IMR-90 (cell line): ENCODE data around the gene AMPD2. TPM values are rescaled to one million over a fixed set of nuclear protein-coding genes. Genes with fewer than 3 reads are reported as not detected.

Source experiments
- ATAC-seq: fragments of 200-7000 bp; cut with Tn5 transposase; 2 replicates; pipeline ENCODE4 v1.9.1; 2020; ENCODE audit warnings: low read depth, mild to moderate bottlenecking, moderate library complexity
- BruUV-seq: library from RNA; stranded (reverse); fragments of 400-500 nt; replicated peaks from 2 replicates; lab custom pipeline; 2021; lab: Mats Ljungman, UMichigan
- CTCF ChIA-PET: fragments of 300-600 bp; formaldehyde crosslinking; extraction: SDS; loops from one replicate; lab custom pipeline; 2021; ENCODE audit warnings: antibody characterized with exemption; lab: Yijun Ruan, JAX
- POLR2A ChIA-PET: fragments of 300-600 bp; sonication (Branson Sonifier 250); formaldehyde crosslinking; loops from one replicate; lab custom pipeline; 2022; ENCODE audit warnings: antibody characterized with exemption; ENCODE audit not compliant: unreplicated experiment; lab: Charles Lee
- DNase-seq: peaks from one replicate; pipeline ENCODE4 v3.0.0; 2013
- H2AFZ ChIP-seq: replicated peaks from 2 replicates; pipeline ENCODE3; 2013; ENCODE audit warnings: low read length, mild to moderate bottlenecking; ENCODE audit not compliant: poor library complexity
- H2AK5ac ChIP-seq: 2 replicates; pipeline ENCODE4 v1.6.1; 2013; ENCODE audit warnings: low read depth, low read length, inconsistent platforms
- H2AK9ac ChIP-seq: replicated peaks from 2 replicates; pipeline ENCODE3; 2013; ENCODE audit warnings: mild to moderate bottlenecking, low read depth, low read length, moderate library complexity; ENCODE audit not compliant: poor library complexity
- H2BK120ac ChIP-seq: 2 replicates; pipeline ENCODE4 v1.6.1; 2013; ENCODE audit warnings: low read depth, low read length, inconsistent platforms
- H2BK15ac ChIP-seq: 3 replicates; pipeline ENCODE4 v1.6.1; 2013; ENCODE audit warnings: low read depth, low read length, inconsistent platforms
- H2BK20ac ChIP-seq: 2 replicates; pipeline ENCODE4 v1.6.1; 2013; ENCODE audit warnings: low read depth, mild to moderate bottlenecking, inconsistent platforms, low read length, moderate library complexity
- H2BK5ac ChIP-seq: 2 replicates; pipeline ENCODE4 v1.6.1; 2013; ENCODE audit warnings: mild to moderate bottlenecking, low read depth, low read length, inconsistent platforms; ENCODE audit not compliant: poor library complexity, severe bottlenecking
- H3K14ac ChIP-seq: replicated peaks from 2 replicates; pipeline ENCODE4 v1.6.1; 2013; ENCODE audit warnings: low read depth, low read length, inconsistent platforms
- H3K18ac ChIP-seq: 2 replicates; pipeline ENCODE4 v1.6.1; 2013; ENCODE audit warnings: low read depth, low read length, control low read depth
- H3K23ac ChIP-seq: 2 replicates; pipeline ENCODE4 v1.6.1; 2013; ENCODE audit warnings: low read depth, low read length, inconsistent platforms
- H3K27ac ChIP-seq: 2 replicates; pipeline ENCODE4 v1.5.1; 2013; ENCODE audit warnings: mild to moderate bottlenecking, control low read depth, low read length; ENCODE audit not compliant: insufficient read depth
- H3K27me3 ChIP-seq: 2 replicates; pipeline ENCODE4 v1.6.1; 2013; ENCODE audit warnings: low read length; ENCODE audit not compliant: control insufficient read depth, insufficient read depth
- H3K36me3 ChIP-seq: 2 replicates; pipeline ENCODE4 v1.6.1; 2013; ENCODE audit warnings: low read length, mixed read lengths; ENCODE audit not compliant: control insufficient read depth, insufficient read depth
- H3K4ac ChIP-seq: 2 replicates; pipeline ENCODE4 v1.6.1; 2013; ENCODE audit warnings: low read depth, low read length, inconsistent platforms
- H3K4me1 ChIP-seq: 2 replicates; pipeline ENCODE4 v1.6.1; 2013; ENCODE audit warnings: low read length, mixed read lengths; ENCODE audit not compliant: control insufficient read depth, insufficient read depth
- H3K4me2 ChIP-seq: 2 replicates; pipeline ENCODE4 v1.6.1; 2013; ENCODE audit warnings: low read depth, mild to moderate bottlenecking, control low read depth, low read length, moderate library complexity
- H3K4me3 ChIP-seq: 2 replicates; pipeline ENCODE4 v1.5.1; 2013; ENCODE audit warnings: low read depth, mild to moderate bottlenecking, control low read depth, low read length, moderate library complexity; ENCODE audit not compliant: insufficient read depth
- H3K56ac ChIP-seq: 2 replicates; pipeline ENCODE4 v1.6.1; 2013; ENCODE audit warnings: low read length, inconsistent platforms; ENCODE audit not compliant: insufficient read depth; ENCODE audit errors: extremely low read depth
- H3K79me1 ChIP-seq, 2 experiments: 2 replicates each; pipeline ENCODE4 v1.6.1; 2013; ENCODE audit warnings: low read length in 2 of 2, inconsistent platforms in 1 of 2, low read depth in 1 of 2
- H3K9ac ChIP-seq: 2 replicates; pipeline ENCODE4 v1.6.1; 2013; ENCODE audit warnings: low read depth, low read length, control low read depth
- H3K9me1 ChIP-seq: 2 replicates; pipeline ENCODE4 v1.6.1; 2013; ENCODE audit warnings: low read length, inconsistent platforms; ENCODE audit not compliant: insufficient read depth
- H3K9me3 ChIP-seq: 2 replicates; pipeline ENCODE4 v1.6.1; 2013; ENCODE audit warnings: low read length; ENCODE audit not compliant: control insufficient read depth, insufficient read depth
- H4K20me1 ChIP-seq: 2 replicates; pipeline ENCODE4 v1.6.1; 2013; ENCODE audit warnings: low read length, inconsistent platforms; ENCODE audit not compliant: insufficient read depth
- H4K5ac ChIP-seq: 2 replicates; pipeline ENCODE4 v1.6.1; 2013; ENCODE audit warnings: mild to moderate bottlenecking, low read depth, low read length, control low read depth
- H4K8ac ChIP-seq, 2 experiments: 2 replicates each; pipeline ENCODE4 v1.6.1; 2013; ENCODE audit warnings: low read depth in 2 of 2, low read length in 2 of 2, control low read depth in 1 of 2, inconsistent platforms in 1 of 2
- H4K91ac ChIP-seq: 2 replicates; pipeline ENCODE4 v1.6.1; 2013; ENCODE audit warnings: low read depth, low read length, inconsistent platforms; ENCODE audit not compliant: insufficient read depth
- BHLHE40 ChIP-seq: fragments of 150-350 bp; IDR thresholded peaks from 2 replicates; pipeline ENCODE4 v1.6.1; 2016; ENCODE audit warnings: mild to moderate bottlenecking, low read depth, low read length
- CEBPB ChIP-seq: IDR thresholded peaks from 2 replicates; pipeline ENCODE4 v1.6.1; 2012; ENCODE audit warnings: low read depth, low read length, improper control_type of control experiment
- CHD1 ChIP-seq: IDR thresholded peaks from 2 replicates; pipeline ENCODE4 v1.6.1; 2012; ENCODE audit warnings: low read depth, low read length, improper control_type of control experiment
- FOS ChIP-seq: fragments of 150-350 bp; IDR thresholded peaks from 2 replicates; pipeline ENCODE4 v1.6.1; 2016; ENCODE audit warnings: low read depth, low read length
- MAFK ChIP-seq: IDR thresholded peaks from 2 replicates; pipeline ENCODE4 v1.6.1; 2012; ENCODE audit warnings: low read depth, low read length, improper control_type of control experiment
- MAZ ChIP-seq: IDR thresholded peaks from 2 replicates; pipeline ENCODE4 v1.6.1; 2012; ENCODE audit warnings: low read depth, mild to moderate bottlenecking, low read length, improper control_type of control experiment, moderate library complexity, borderline replicate concordance
- MXI1 ChIP-seq: IDR thresholded peaks from 2 replicates; pipeline ENCODE4 v1.6.1; 2012; ENCODE audit warnings: low read depth, mild to moderate bottlenecking, low read length, moderate library complexity, borderline replicate concordance
- NFE2L2 ChIP-seq: fragments of 150-350 bp; IDR thresholded peaks from 2 replicates; pipeline ENCODE4 v1.6.1; 2016; ENCODE audit warnings: low read depth, mild to moderate bottlenecking, low read length
- POLR2A ChIP-seq: IDR thresholded peaks from 2 replicates; pipeline ENCODE4 v1.6.1; 2012; ENCODE audit warnings: mild to moderate bottlenecking, low read depth, low read length
- RAD21 ChIP-seq: IDR thresholded peaks from 2 replicates; pipeline ENCODE4 v1.6.1; 2012; ENCODE audit warnings: low read length, improper control_type of control experiment
- RCOR1 ChIP-seq: IDR thresholded peaks from 2 replicates; pipeline ENCODE4 v1.6.1; 2012; ENCODE audit warnings: mild to moderate bottlenecking, low read length, improper control_type of control experiment; ENCODE audit not compliant: insufficient replicate concordance
- RFX5 ChIP-seq: IDR thresholded peaks from 2 replicates; pipeline ENCODE4 v1.8.0; 2012; ENCODE audit warnings: low read depth, mild to moderate bottlenecking, low read length, moderate library complexity
- SMC3 ChIP-seq: fragments of 150-350 bp; IDR thresholded peaks from 2 replicates; pipeline ENCODE4 v1.6.1; 2016; ENCODE audit warnings: low read depth, mild to moderate bottlenecking, antibody characterized with exemption, low read length, moderate library complexity
- whole genome bisulfite sequencing, 2 experiments: methylation state at CpG; one replicate each; pipeline versions ENCODE4 v1.1.5 to v1.1.7; 2013; ENCODE audit warnings: missing lambda C conversion rate in 2 of 2; ENCODE audit not compliant: insufficient read length in 1 of 2; ENCODE audit errors: extremely low coverage in 2 of 2; 5-methylcytosine and 5-hydroxymethylcytosine counted together
- dilution Hi-C: fragments of 300-500 bp; cut with HindIII; formaldehyde crosslinking; loops from one replicate; pipeline ENCODE4 v1.14.3; 2018; ENCODE audit warnings: low sequenced_read_pairs; ENCODE audit not compliant: unreplicated experiment
- in situ Hi-C: fragments of 300-500 bp; cut with MboI; formaldehyde crosslinking; loops from 3 replicates; pipeline ENCODE4 v1.14.3; 2019; ENCODE audit warnings: low sequenced_read_pairs, inconsistent platforms, mixed read lengths
- intact Hi-C: fragments of 100-400 bp; cut with micrococcal nuclease; formaldehyde crosslinking; loops from 2 replicates; pipeline ENCODE4 v1.10.0; 2022
- polyA plus RNA-seq, 3 experiments: library from polyadenylated mRNA; depleted of rRNA; stranded (reverse); fragments of >200 nt; gene quantifications; 2 replicates each; pipeline ENCODE4 v1.2.3, GENCODE V29; 2012; ENCODE audit warnings: low replicate concordance in 1 of 3
- total RNA-seq: library from RNA; depleted of rRNA; stranded (reverse); fragments of >200 nt; gene quantifications from 2 replicates; pipeline ENCODE4 v1.2.3, GENCODE V29; 2012
- TF ChIP-seq, protein P1 (sequence below): fragments of 150-350 bp; IDR thresholded peaks from 2 replicates; pipeline ENCODE4 v1.6.1; 2017; ENCODE audit warnings: mild to moderate bottlenecking, antibody characterized with exemption, low read length, low read depth
- TF ChIP-seq, protein P2 (sequence below): fragments of 150-350 bp; IDR thresholded peaks from 2 replicates; pipeline ENCODE4 v1.6.1; 2016; ENCODE audit warnings: low read depth, mild to moderate bottlenecking, low read length, moderate library complexity, borderline replicate concordance
- TF ChIP-seq, protein P3 (sequence below): conservative IDR thresholded peaks from 2 replicates; pipeline ENCODE4 v1.5.1; 2012; ENCODE audit warnings: mild to moderate bottlenecking, low read depth, low read length, improper control_type of control experiment

AMPD2 gene
- total and polyA plus RNA-seq, 2 of the 4 experiments (the other 2 are of a cell fraction): 61.5 to 103 TPM

DNA sequence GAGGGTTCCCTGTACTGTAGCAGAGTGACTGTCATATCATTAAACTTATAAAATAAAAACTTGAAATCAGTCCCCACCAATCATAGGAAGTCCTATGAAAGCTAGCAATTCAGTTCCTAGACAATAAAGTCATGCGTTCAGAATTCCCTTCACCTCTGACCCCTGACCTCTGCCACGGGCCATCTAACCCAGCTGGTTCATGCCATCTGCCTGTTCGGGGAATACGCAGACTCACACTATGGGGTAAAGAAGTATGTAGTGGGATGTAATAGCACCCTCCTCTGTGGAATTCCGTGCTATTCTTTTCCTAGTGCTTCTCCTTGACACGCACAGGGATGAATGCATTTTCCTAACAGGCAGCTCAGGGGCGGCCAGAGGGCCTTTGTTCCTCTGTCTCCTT, 38.3 kb downstream of the AMPD2 start:
- intact Hi-C loops: no loop called here
- no peak overlapping the region for H2BK15ac ChIP-seq
- H3K18ac ChIP-seq: no peak overlapping the region
- no peak overlapping the region for H3K27ac ChIP-seq
- H3K9ac ChIP-seq: no peak overlapping the region
- H4K20me1 ChIP-seq: no peaks in the 10 kb centered on the region
- no peak for ATAC-seq
- peaks cover 16% of the 10 kb centered on the region; the same call in 1 of the 2 replicates for H3K36me3 ChIP-seq
- DNase-seq: no peak
- ChIA-PET CTCF (no interaction called here), POLR2A (no interaction called here)
- H2AK5ac ChIP-seq: no peak overlapping the region
- dilution Hi-C loops: no loop called here
- no TSS peak for BruUV-seq
- no peak overlapping the region for H2BK5ac ChIP-seq
- no peak overlapping the region for H3K56ac ChIP-seq
- WGBS, 2 experiments: no CpG with 5 or more reads among the region's 7 CpGs
- no peak overlapping the region for H2AK9ac ChIP-seq
- no peak overlapping the region for H4K5ac ChIP-seq
- H3K23ac ChIP-seq: no peak overlapping the region
- no peaks in the 10 kb centered on the region for H3K9me3 ChIP-seq
- no peak overlapping the region for H3K4ac ChIP-seq
- no peak overlapping the region for H4K8ac ChIP-seq
- H3K27me3 ChIP-seq: no peaks in the 10 kb centered on the region
- H3K4me3 ChIP-seq: no peak overlapping the region
- H2AFZ ChIP-seq: no peak overlapping the region
- H3K14ac ChIP-seq: no peak overlapping the region
- H3K9me1 ChIP-seq: peaks cover 9% of the 10 kb centered on the region
- no peak for TF ChIP-seq SMC3
- no peak for TF ChIP-seq CHD1
- TF ChIP-seq POLR2A: no peak
- TF ChIP-seq, protein P1, sequence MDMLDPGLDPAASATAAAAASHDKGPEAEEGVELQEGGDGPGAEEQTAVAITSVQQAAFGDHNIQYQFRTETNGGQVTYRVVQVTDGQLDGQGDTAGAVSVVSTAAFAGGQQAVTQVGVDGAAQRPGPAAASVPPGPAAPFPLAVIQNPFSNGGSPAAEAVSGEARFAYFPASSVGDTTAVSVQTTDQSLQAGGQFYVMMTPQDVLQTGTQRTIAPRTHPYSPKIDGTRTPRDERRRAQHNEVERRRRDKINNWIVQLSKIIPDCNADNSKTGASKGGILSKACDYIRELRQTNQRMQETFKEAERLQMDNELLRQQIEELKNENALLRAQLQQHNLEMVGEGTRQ: no peak
- no peak for TF ChIP-seq RAD21
- TF ChIP-seq BHLHE40: no peak
- TF ChIP-seq, protein P2, sequence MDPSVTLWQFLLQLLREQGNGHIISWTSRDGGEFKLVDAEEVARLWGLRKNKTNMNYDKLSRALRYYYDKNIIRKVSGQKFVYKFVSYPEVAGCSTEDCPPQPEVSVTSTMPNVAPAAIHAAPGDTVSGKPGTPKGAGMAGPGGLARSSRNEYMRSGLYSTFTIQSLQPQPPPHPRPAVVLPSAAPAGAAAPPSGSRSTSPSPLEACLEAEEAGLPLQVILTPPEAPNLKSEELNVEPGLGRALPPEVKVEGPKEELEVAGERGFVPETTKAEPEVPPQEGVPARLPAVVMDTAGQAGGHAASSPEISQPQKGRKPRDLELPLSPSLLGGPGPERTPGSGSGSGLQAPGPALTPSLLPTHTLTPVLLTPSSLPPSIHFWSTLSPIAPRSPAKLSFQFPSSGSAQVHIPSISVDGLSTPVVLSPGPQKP: no peak
- TF ChIP-seq MAZ: no peak
- no peak for TF ChIP-seq NFE2L2
- no peak for TF ChIP-seq MXI1
- no peak for TF ChIP-seq RFX5
- no peak for TF ChIP-seq FOS
- TF ChIP-seq, protein P3, sequence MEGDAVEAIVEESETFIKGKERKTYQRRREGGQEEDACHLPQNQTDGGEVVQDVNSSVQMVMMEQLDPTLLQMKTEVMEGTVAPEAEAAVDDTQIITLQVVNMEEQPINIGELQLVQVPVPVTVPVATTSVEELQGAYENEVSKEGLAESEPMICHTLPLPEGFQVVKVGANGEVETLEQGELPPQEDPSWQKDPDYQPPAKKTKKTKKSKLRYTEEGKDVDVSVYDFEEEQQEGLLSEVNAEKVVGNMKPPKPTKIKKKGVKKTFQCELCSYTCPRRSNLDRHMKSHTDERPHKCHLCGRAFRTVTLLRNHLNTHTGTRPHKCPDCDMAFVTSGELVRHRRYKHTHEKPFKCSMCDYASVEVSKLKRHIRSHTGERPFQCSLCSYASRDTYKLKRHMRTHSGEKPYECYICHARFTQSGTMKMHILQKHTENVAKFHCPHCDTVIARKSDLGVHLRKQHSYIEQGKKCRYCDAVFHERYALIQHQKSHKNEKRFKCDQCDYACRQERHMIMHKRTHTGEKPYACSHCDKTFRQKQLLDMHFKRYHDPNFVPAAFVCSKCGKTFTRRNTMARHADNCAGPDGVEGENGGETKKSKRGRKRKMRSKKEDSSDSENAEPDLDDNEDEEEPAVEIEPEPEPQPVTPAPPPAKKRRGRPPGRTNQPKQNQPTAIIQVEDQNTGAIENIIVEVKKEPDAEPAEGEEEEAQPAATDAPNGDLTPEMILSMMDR: no peak
- no peak for TF ChIP-seq MAFK
- TF ChIP-seq RCOR1: no peak
- TF ChIP-seq CEBPB: no peak
- no peaks in the 10 kb centered on the region; the same call in 1 of the 2 replicates for H3K4me1 ChIP-seq
- H2BK120ac ChIP-seq: no peak overlapping the region
- no peak overlapping the region for H3K4me2 ChIP-seq
- H3K79me1 ChIP-seq: peaks cover 0 to 10% of the 10 kb centered on the region in 2 experiments; a peak in 3 of 4 replicates
- no peak overlapping the region for H4K91ac ChIP-seq
- H2BK20ac ChIP-seq: no peak overlapping the region
- in situ Hi-C loops: no loop called here
